Measurements from ENCODE around the gene LHFPL2. TPM values are rescaled to one million over a fixed set of nuclear protein-coding genes. Genes with fewer than 3 reads are reported as not detected.

The LHFPL2 gene
- total RNA-seq, 1 experiment from 2014 or later = 17.9 TPM

- H3K4me3 ChIP-seq (replicated peaks in 1 of 2; ENCODE audit: low read depth in 1 of 2, low read length in 2 of 2) = no peak overlapping the region
- no peaks in the 10 kb centered on the region for H3K27me3 ChIP-seq (ENCODE audit: insufficient read depth, low read length)
- no peaks in the 10 kb centered on the region for H3K36me3 ChIP-seq (ENCODE audit: control insufficient read depth in 1 of 2, insufficient read depth in 2 of 2, low read length in 2 of 2)
- no peak overlapping the region for H2AFZ ChIP-seq (ENCODE audit: low read depth, low read length, poor library complexity, severe bottlenecking)
- no peaks in the 10 kb centered on the region for H3K79me2 ChIP-seq (ENCODE audit: insufficient read depth, low read length)
- no peaks in the 10 kb centered on the region for H3K9me3 ChIP-seq (ENCODE audit: control insufficient read depth in 1 of 2, insufficient read depth in 1 of 2, low read depth in 1 of 2, low read length in 2 of 2)
- DNase-seq (ENCODE audit: low read depth, low spot score) (no peak), ATAC-seq (no peak)
- H3K4me1 ChIP-seq (ENCODE audit: control insufficient read depth in 1 of 2, insufficient read depth in 2 of 2, low read length in 2 of 2) = peaks cover 0 to under 1% of the 10 kb centered on the region in 2 experiments; a peak in 1 of 4 replicates
- BruUV-seq (replicated peaks) = no TSS peak
- no peak overlapping the region for H3K27ac ChIP-seq (ENCODE audit: low read depth, low read length)
- intact Hi-C loops (cut with micrococcal nuclease) = no loop called here
- TF ChIP-seq TCF7L2 (IDR thresholded peaks at IDR 0.05; ENCODE audit: borderline replicate concordance, extremely low read depth, insufficient read depth, insufficient read length) = no peak
- no peak for TF ChIP-seq JUND (IDR thresholded peaks at IDR 0.05)
- TF ChIP-seq FOSL1 (IDR thresholded peaks at IDR 0.05; ENCODE audit: low read depth) = no peak
- no peak for TF ChIP-seq POLR2AphosphoS5 (IDR thresholded peaks at IDR 0.05; ENCODE audit: low read depth, low read length)
- TF ChIP-seq YY1 (IDR thresholded peaks at IDR 0.05; ENCODE audit: extremely low read depth, insufficient replicate concordance, low read depth, low read length) = no peak
- TF ChIP-seq CEBPB (IDR thresholded peaks at IDR 0.05; ENCODE audit: low read depth) = no peak
- no peak for TF ChIP-seq REST (IDR thresholded peaks at IDR 0.05; ENCODE audit: low read depth)
- no peak for TF ChIP-seq ZBTB33 (IDR thresholded peaks at IDR 0.05; ENCODE audit: extremely low read depth, insufficient replicate concordance, low read length)
- no peak for TF ChIP-seq POLR2A (IDR thresholded peaks at IDR 0.05; ENCODE audit: borderline replicate concordance, extremely low read depth, insufficient read depth, insufficient read length)
- no peak for TF ChIP-seq ZNF274 (IDR thresholded peaks at IDR 0.05; ENCODE audit: low read depth, low read length)
- H3K9me2 ChIP-seq (ENCODE audit: insufficient read depth) = no peaks in the 10 kb centered on the region
- no peak overlapping the region for H3K4me2 ChIP-seq (ENCODE audit: low read length)
- ChIA-PET CTCF (no interaction called here), POLR2A (interaction anchor here (0.6 kb wide), 1 partner anchor 46 kb away, joined by 3 read pairs; no protein-coding TSS in a partner anchor), RAD21 (ENCODE audit: low non-redundant PET in 1 of 2, low total read pairs in 2 of 2, uncharacterized antibody in 2 of 2, unreplicated experiment in 2 of 2) (no interaction called here)
- no peaks in the 10 kb centered on the region for H4K20me1 ChIP-seq (ENCODE audit: insufficient read depth)
- H3K9ac ChIP-seq (ENCODE audit: low read length) = no peak overlapping the region
These were observed 13.8 kb upstream of the LHFPL2 start for GRCh38 chr5:78662323-78662722.
